K562 (cell line): ENCODE data around the gene HSPA1B. TPM values are rescaled to one million over a fixed set of nuclear protein-coding genes. Genes with fewer than 3 reads are reported as not detected.

Experiments
- KHSRP ChIP-seq: fragments of 450-650 bp; IDR thresholded peaks from 2 replicates; pipeline ENCODE4 v1.6.1; 2017
- MGA ChIP-seq: fragments of 450-650 bp; IDR thresholded peaks from 2 replicates; pipeline ENCODE4 v1.6.1; 2016; ENCODE audit warnings: mild to moderate bottlenecking, moderate library complexity
- SMAD3 ChIP-seq: fragments of 450-650 bp; formaldehyde crosslinking; conservative IDR thresholded peaks from 2 replicates; pipeline ENCODE4 v1.4.0; 2020; ENCODE audit warnings: mild to moderate bottlenecking
- SPI1 ChIP-seq: IDR thresholded peaks from 2 replicates; pipeline ENCODE4 v1.6.1; 2011; ENCODE audit warnings: low read depth, low read length, control low read depth, borderline replicate concordance
- SRSF7 ChIP-seq: fragments of 200-400 bp; formaldehyde crosslinking; optimal IDR thresholded peaks from 2 replicates; pipeline ENCODE3; 2017; ENCODE audit warnings: mild to moderate bottlenecking, low read depth, low read length
- TFAP4 ChIP-seq: sonication (generic); formaldehyde crosslinking; IDR thresholded peaks from 2 replicates; pipeline ENCODE4 v1.8.0; 2022; ENCODE audit warnings: missing genetic modification reagents, mild to moderate bottlenecking, moderate library complexity, borderline replicate concordance
- ZFP1 ChIP-seq: fragments of 450-650 bp; formaldehyde crosslinking; IDR thresholded peaks from 2 replicates; pipeline ENCODE4 v1.4.0; 2020; ENCODE audit warnings: mild to moderate bottlenecking, mixed read lengths
- ZNF212 ChIP-seq: fragments of 450-650 bp; formaldehyde crosslinking; IDR thresholded peaks from 2 replicates; pipeline ENCODE4 v1.4.0; 2020; ENCODE audit warnings: mild to moderate bottlenecking
- ZNF277 ChIP-seq: fragments of 250-450 bp; sonication (Bioruptor Pico); IDR thresholded peaks from 2 replicates; pipeline ENCODE4 v1.8.0; 2022; ENCODE audit warnings: inconsistent platforms, mild to moderate bottlenecking, moderate library complexity, borderline replicate concordance
- ZNF512 ChIP-seq: IDR thresholded peaks from 2 replicates; pipeline ENCODE4 v1.6.1; 2016; ENCODE audit warnings: missing genetic modification characterization, missing compliant biosample characterization
- polyA plus RNA-seq, 8 experiments: library from polyadenylated mRNA; depleted of rRNA in 4 of 8; stranded (reverse) in 5 of 8; unstranded in 3 of 8; fragments of >200 nt; fragmentation: Nextera tagmentation in 2 of 8; fragmentation: Illumina TruSeq in 1 of 8; extraction: Ambion mirVana in 2 of 8; extraction: Trizol in 1 of 8; gene quantifications; 2 replicates each; pipeline versions ENCODE4 v1.2.1 to v1.2.3, GENCODE V29; 2011 to 2014; ENCODE audit warnings: inconsistent platforms in 1 of 8, missing spikeins in 1 of 8
- total RNA-seq, 7 experiments: library from RNA; depleted of rRNA in 6 of 7; stranded (reverse); fragments of >200 nt in 6 of 7; fragmentation: Illumina TruSeq in 2 of 7; extraction: Trizol in 2 of 7; gene quantifications; 2 replicates each; pipeline versions ENCODE4 v1.2.1 to v1.2.3, GENCODE V29; 2011 to 2021; ENCODE audit warnings: low replicate concordance in 1 of 7

The HSPA1B gene
- total and polyA plus RNA-seq, 9 of the 15 experiments (the other 6 are each of a cell fraction or from before 2014, with no cell fraction given) = 0.27 to 227 (median 51.2) TPM

- TF ChIP-seq TFAP4 (peak; percentile 100), ZFP1 (CRISPR knock-in tag) (no peak), ZNF277 (CRISPR knock-in tag) (no peak), KHSRP (no peak), SRSF7 (no peak), SMAD3 (peak; percentile 86; the same call in 1 of the 2 replicates), ZNF212 (peak; percentile 84; the same call in 1 of the 2 replicates), SPI1 (peak; percentile 69), ZNF512 (peak; percentile 72), MGA (peak; percentile 86)
These were observed 35.1 kb downstream of the HSPA1B start, which contains the start of gene NEU1 (continued) for GRCh38 chr6:31862344-31863235.
